GM12878 (cell line): ENCODE measurements around the gene FLAD1. TPM values are rescaled to one million over a fixed set of nuclear protein-coding genes. Genes with fewer than 3 reads are reported as not detected.

Experiments
- ATAC-seq: fragments of 200-7000 bp; cut with Tn5 transposase; 3 replicates; pipeline ENCODE4 v1.9.1; 2020; ENCODE audit warnings: mild to moderate bottlenecking, moderate library complexity
- BruUV-seq: library from RNA; stranded (reverse); fragments of 400-500 nt; replicated peaks from 2 replicates; lab custom pipeline; 2021; lab: Mats Ljungman, UMichigan
- CTCF ChIA-PET: fragments of 300-600 bp; sonication (Branson Sonifier 250); formaldehyde crosslinking; extraction: SDS; loops from one replicate; lab custom pipeline; 2021; ENCODE audit warnings: inconsistent platforms; lab: Yijun Ruan, JAX
- POLR2A ChIA-PET: fragments of 350-600 bp; formaldehyde crosslinking; extraction: SDS; loops from one replicate; lab custom pipeline; 2021; ENCODE audit warnings: inconsistent platforms; lab: Charles Lee
- RAD21 ChIA-PET: fragments of 300-600 bp; sonication (Branson Sonifier 250); formaldehyde crosslinking; loops from one replicate; lab custom pipeline; 2023; ENCODE audit warnings: antibody characterized with exemption; ENCODE audit not compliant: unreplicated experiment; lab: Charles Lee
- SMC1A ChIA-PET: fragments of 300-600 bp; sonication (Branson Sonifier 250); formaldehyde crosslinking; loops from one replicate; lab custom pipeline; 2023; ENCODE audit not compliant: unreplicated experiment, uncharacterized antibody; lab: Charles Lee
- DNase-seq: peaks from one replicate; pipeline ENCODE4 v3.0.0-alpha.2; 2011; ENCODE audit warnings: low read depth, low spot score
- FAIRE-seq: peaks from 3 replicates; lab custom pipeline; 2011; peaks lifted over from hg19 to GRCh38; lab: Jason Lieb, UNC
- H2AFZ ChIP-seq: 2 replicates; pipeline ENCODE4 v1.6.0; 2011; ENCODE audit warnings: low read depth, low read length, control low read depth; ENCODE audit not compliant: control insufficient read depth
- H3K27ac ChIP-seq: 2 replicates; pipeline ENCODE4 v1.5.1; 2011; ENCODE audit warnings: control low read depth; ENCODE audit not compliant: control insufficient read depth, insufficient read depth
- H3K27me3 ChIP-seq, 2 experiments: replicated peaks in 1 of 2; 2 replicates each; pipeline versions ENCODE4 v1.6.0 to v1.6.1; 2011; ENCODE audit warnings: low read length in 1 of 2; ENCODE audit not compliant: control insufficient read depth in 2 of 2, insufficient read depth in 2 of 2
- H3K36me3 ChIP-seq, 2 experiments: 2 replicates each; pipeline ENCODE4 v1.5.1; 2011; ENCODE audit warnings: low read length in 1 of 2; ENCODE audit not compliant: control insufficient read depth in 2 of 2, insufficient read depth in 2 of 2
- H3K4me1 ChIP-seq: 2 replicates; pipeline ENCODE4 v1.6.1; 2011; ENCODE audit warnings: mild to moderate bottlenecking, low read length, moderate library complexity, mixed read lengths; ENCODE audit not compliant: control insufficient read depth, insufficient read depth
- H3K4me2 ChIP-seq: 2 replicates; pipeline ENCODE4 v1.6.0; 2011; ENCODE audit warnings: control low read depth; ENCODE audit not compliant: control insufficient read depth, insufficient read depth
- H3K4me3 ChIP-seq: fragments of 200-600 bp; sonication (generic); 2 replicates; pipeline ENCODE4 v1.5.1; 2016
- H3K79me2 ChIP-seq: 2 replicates; pipeline ENCODE4 v1.6.0; 2011; ENCODE audit warnings: low read length; ENCODE audit not compliant: control insufficient read depth, insufficient read depth
- H3K9ac ChIP-seq: 2 replicates; pipeline ENCODE4 v1.8.0; 2011; ENCODE audit warnings: low read length, control low read depth, mixed read lengths; ENCODE audit not compliant: control insufficient read depth, insufficient read depth
- H3K9me3 ChIP-seq: replicated peaks from 3 replicates; pipeline ENCODE4 v1.5.1; 2011; ENCODE audit warnings: mild to moderate bottlenecking, low read length; ENCODE audit not compliant: control insufficient read depth, insufficient read depth
- H4K20me1 ChIP-seq: 2 replicates; pipeline ENCODE4 v1.6.0; 2011; ENCODE audit not compliant: control insufficient read depth, insufficient read depth
- EGR1 ChIP-seq, 2 experiments: IDR thresholded peaks; 1 replicate in 1 of 2; 2 replicates in 1 of 2; pipeline ENCODE4 v1.6.1; 2011 to 2012; ENCODE audit warnings: low read depth in 2 of 2, low read length in 2 of 2, borderline replicate concordance in 1 of 2, mild to moderate bottlenecking in 1 of 2, moderate library complexity in 1 of 2
- PAX5 ChIP-seq: IDR thresholded peaks from 2 replicates; pipeline ENCODE4 v1.6.1; 2011; ENCODE audit warnings: low read depth, low read length, borderline replicate concordance
- TCF3 ChIP-seq: IDR thresholded peaks from 2 replicates; pipeline ENCODE4 v1.6.1; 2012; ENCODE audit warnings: low read depth, mild to moderate bottlenecking, low read length, borderline replicate concordance; ENCODE audit not compliant: insufficient read depth
- WGBS: methylation state at CpG from one replicate; pipeline ENCODE4 v1.1.6; 2016; ENCODE audit warnings: low lambda C conversion rate; ENCODE audit not compliant: insufficient replicate concordance, insufficient coverage; ENCODE audit errors: missing lambda C conversion rate; 5-methylcytosine and 5-hydroxymethylcytosine counted together
- in situ Hi-C: fragments of 300-500 bp; cut with MboI; formaldehyde crosslinking; loops from 9 replicates; pipeline ENCODE4 v1.14.3; 2018; ENCODE audit warnings: mixed read lengths
- intact Hi-C: fragments of 100-400 bp; cut with micrococcal nuclease; formaldehyde crosslinking; loops from one replicate; pipeline ENCODE4 v1.14.2; 2022; ENCODE audit not compliant: unreplicated experiment
- polyA plus RNA-seq, 11 experiments: library from polyadenylated mRNA; depleted of rRNA in 4 of 11; unstranded in 6 of 11; stranded (reverse) in 5 of 11; fragments of >200 nt; fragmentation: Nextera tagmentation in 4 of 11; fragmentation: Illumina TruSeq in 1 of 11; extraction: Ambion mirVana in 4 of 11; extraction: Trizol in 1 of 11; gene quantifications; 1 replicate in 1 of 11; 2 replicates in 10 of 11; pipeline versions ENCODE4 v1.2.1 to v1.2.3, GENCODE V29; 2011 to 2016; ENCODE audit warnings: inconsistent platforms in 2 of 11, missing spikeins in 2 of 11, low read depth in 1 of 11
- total RNA-seq, 4 experiments: library from RNA; depleted of rRNA in 3 of 4; stranded (reverse); fragments of >200 nt in 3 of 4; fragmentation: Illumina TruSeq in 1 of 4; extraction: Trizol in 1 of 4; gene quantifications; 2 replicates each; pipeline versions ENCODE4 v1.2.1 to v1.2.3, GENCODE V29; 2013 to 2021
- TF ChIP-seq, protein P1 (sequence below): fragments of 450-650 bp; IDR thresholded peaks from 2 replicates; pipeline ENCODE4 v1.6.1; 2017; ENCODE audit warnings: mild to moderate bottlenecking

FLAD1 gene
- total and polyA plus RNA-seq, 10 of the 15 experiments (the other 5 are each of a cell fraction or from before 2014, with no cell fraction given) = 22.9 to 93.4 (median 56.6) TPM

GRCh38 chr1:155008015-155008941, 25.1 kb downstream of the FLAD1 start:
- FAIRE-seq = no peak
- Histone ChIP-seq H3K9ac (no peak overlapping the region), H3K27ac (0 out of 2 replicates have a peak overlapping the region, but pooled peaks have one; percentile 24), H3K36me3 (peaks cover 0 to 7% of the 10 kb centered on the region in 2 experiments; a peak in 3 of 4 replicates), H3K4me2 (peak overlapping the region; percentile 33), H3K79me2 (peaks cover 52% of the 10 kb centered on the region), H2AFZ (no peak overlapping the region), H3K4me3 (no peak overlapping the region), H3K9me3 (no peaks in the 10 kb centered on the region), H4K20me1 (0 out of 2 replicates have a peak, but pooled peaks cover 3% of the 10 kb centered on the region), H3K27me3 (no peaks in the 10 kb centered on the region), H3K4me1 (peaks cover 59% of the 10 kb centered on the region)
- no peak for DNase-seq
- intact Hi-C loops (no loop called here), in situ Hi-C loops (no loop called here)
- 97% methylated on average over 12 of the region's 16 CpGs for WGBS
- no peak for TF ChIP-seq PAX5
- peak in 1 of 2 experiments; percentile 54; a peak in 1 of 3 replicates for TF ChIP-seq EGR1 (IDR thresholded peaks at IDR 0.05; ENCODE audit: borderline replicate concordance in 1 of 2, low read depth in 2 of 2, low read length in 2 of 2)
- no peak for TF ChIP-seq TCF3
- TF ChIP-seq, protein P1, sequence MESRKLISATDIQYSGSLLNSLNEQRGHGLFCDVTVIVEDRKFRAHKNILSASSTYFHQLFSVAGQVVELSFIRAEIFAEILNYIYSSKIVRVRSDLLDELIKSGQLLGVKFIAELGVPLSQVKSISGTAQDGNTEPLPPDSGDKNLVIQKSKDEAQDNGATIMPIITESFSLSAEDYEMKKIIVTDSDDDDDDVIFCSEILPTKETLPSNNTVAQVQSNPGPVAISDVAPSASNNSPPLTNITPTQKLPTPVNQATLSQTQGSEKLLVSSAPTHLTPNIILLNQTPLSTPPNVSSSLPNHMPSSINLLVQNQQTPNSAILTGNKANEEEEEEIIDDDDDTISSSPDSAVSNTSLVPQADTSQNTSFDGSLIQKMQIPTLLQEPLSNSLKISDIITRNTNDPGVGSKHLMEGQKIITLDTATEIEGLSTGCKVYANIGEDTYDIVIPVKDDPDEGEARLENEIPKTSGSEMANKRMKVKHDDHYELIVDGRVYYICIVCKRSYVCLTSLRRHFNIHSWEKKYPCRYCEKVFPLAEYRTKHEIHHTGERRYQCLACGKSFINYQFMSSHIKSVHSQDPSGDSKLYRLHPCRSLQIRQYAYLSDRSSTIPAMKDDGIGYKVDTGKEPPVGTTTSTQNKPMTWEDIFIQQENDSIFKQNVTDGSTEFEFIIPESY = no peak
- POLR2A ChIA-PET = interaction anchor here (0.5 to 1.0 kb wide), 4 partner anchors 8 to 53 kb away, joined by 3 to 4 read pairs (median 4); partner anchors contain the start of gene PBXIP1
- BruUV-seq = no TSS peak
- CTCF ChIA-PET = interaction anchor here (3.6 kb wide), 1 partner anchor 9 kb away, joined by 27 read pairs; no protein-coding TSS in a partner anchor
- RAD21 ChIA-PET = interaction anchor here (1.5 kb wide), 1 partner anchor 36 kb away, joined by 3 read pairs; no protein-coding TSS in a partner anchor
- ATAC-seq = no peak
- SMC1A ChIA-PET = interaction anchor here (1.1 kb wide), 1 partner anchor 9 kb away, joined by 3 read pairs; no protein-coding TSS in a partner anchor
